GM19099 (cell line): ENCODE results near the gene MAP1B.

Experiments
- POLR2A ChIP-seq: IDR thresholded peaks from 3 replicates; pipeline ENCODE4 v1.6.1; 2011; ENCODE audit warnings: low read depth; ENCODE audit not compliant: insufficient read length; ENCODE audit errors: extremely low read depth

The MAP1B gene

DNA sequence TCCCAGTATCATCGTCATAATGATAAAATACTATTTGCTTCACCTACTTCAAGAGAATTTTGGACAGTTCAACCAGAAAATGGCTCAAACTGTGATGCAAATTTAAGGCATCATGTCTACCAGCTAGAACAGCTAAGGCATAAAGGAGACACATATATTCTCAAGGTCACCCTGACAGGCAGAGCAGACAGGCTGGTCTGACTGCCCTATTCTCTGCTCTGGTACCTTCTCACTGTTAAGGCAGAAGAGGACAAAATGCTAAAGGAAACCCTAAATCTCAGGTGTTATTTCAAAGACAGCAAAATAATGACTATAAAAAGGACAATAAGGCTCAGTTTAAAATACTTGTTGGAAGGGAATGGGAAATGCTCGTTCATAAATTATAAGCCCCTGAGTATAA lies 125.6 kb downstream of the MAP1B start:
- TF ChIP-seq POLR2A, result no peak

DNA sequence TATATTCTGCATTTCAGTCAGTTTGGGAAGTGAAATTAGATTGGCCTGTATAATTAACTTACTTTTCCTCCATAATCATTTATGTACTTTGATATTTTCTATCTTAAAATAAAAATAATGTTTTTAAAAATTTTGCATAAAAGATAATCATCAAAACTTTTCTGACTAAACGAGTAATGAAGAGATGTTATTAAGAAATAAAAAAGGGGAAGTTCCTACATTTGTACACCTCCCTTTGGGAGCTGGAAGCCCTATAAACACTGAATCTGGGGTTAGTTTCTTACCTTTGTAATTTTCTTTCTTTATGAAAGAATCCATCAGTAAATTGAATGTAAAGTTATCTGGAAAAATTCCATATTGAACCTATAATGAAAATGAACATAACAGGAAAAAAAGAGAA lies 126.6 kb downstream of the MAP1B start:
- no peak for TF ChIP-seq POLR2A

DNA sequence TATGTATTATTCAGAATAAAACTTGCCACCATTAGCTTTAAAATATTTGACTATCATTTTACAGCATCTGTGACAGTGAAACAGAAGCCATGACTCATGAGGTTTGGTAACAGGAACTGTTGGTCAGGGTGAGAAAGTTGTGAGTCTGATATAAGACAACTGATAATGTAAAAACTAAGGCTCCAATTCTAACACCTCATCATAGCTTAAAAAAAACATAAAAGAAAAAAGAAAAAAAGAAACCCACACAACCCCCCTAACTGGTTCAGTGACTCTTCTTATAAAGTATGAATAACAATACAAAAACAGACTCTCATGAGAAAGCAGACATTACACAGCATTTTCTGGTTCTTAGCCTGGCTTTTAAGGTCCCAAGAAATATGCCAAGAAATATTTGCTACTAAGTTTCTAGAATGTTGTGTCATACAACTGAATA lies 127.0 kb downstream of the MAP1B start:
- TF ChIP-seq POLR2A, result no peak

DNA sequence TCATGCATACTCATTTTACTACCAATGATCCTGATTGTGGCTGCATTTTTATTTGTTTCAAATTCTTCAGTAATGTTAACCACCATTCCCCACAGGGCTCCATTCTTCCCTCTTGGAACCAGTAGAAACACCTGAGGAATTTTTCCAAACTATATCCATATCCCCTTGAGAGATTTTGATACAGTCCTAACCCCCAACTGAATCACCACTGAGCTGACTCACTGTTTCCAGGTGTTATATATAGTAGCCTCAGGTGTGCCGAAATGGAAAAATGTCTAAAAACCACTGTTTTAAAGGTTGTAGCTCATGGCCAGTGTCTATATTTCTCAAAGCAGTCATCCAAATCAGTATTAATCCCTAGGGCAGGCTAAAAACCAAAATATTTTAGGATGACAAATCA lies 127.6 kb downstream of the MAP1B start:
- TF ChIP-seq POLR2A, result no peak

DNA sequence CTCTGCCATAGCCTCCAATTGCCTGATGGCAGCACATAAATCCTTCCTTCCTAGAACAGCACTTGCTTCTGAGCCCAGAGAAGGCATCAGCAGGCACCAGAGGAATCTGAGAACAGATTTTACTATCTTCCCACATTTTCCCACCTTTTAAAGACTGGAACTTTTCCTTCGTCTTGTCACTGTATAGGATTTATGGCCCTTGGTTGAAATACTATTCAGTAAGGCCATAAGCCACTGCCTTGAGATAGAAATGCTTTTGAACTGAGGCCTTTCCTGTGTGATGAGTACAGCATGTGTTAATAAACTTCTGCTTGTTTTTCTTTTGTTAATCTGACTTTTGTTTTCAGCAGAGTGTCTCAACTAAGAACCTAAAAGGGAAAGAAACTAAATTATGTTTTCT lies 128.4 kb downstream of the MAP1B start:
- TF ChIP-seq POLR2A, result no peak

DNA sequence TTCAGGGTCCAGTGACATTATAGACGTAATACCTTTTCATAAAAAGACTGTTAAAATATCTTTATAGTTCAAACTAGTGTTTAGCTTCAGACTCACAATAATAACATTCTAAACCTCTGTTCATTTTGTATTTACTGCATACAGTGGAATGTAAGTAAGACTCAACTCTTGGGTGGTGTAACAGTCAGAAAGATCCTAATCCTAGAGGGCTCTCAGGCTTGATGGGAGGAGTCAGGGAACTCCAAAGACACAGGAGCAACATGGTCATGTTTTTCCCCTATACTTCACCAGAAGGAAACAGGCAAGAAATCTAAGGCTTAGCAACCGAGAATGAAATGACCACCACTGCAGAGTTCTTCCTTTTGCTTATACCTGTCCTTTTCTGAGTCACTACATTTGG lies 130.1 kb downstream of the MAP1B start:
- TF ChIP-seq POLR2A, result no peak

DNA sequence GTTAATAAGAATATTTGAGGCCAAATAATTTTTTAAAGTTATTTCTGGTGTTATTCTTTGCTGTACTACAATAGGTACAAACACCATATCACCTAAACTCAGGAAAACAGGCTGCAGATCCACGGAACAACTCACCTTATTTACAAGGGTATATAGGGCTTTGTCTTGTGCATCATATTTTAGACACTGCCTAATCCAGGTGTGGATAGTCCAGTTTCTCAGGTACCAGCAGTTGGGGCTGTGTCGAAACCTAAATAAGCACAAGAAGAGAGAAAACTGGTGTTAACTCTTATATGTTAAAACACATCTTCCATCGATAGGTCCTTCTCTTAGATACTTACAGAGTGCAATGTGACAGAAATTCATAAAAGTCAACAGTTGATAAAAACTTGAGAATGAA lies 130.6 kb downstream of the MAP1B start:
- TF ChIP-seq POLR2A, result no peak

DNA sequence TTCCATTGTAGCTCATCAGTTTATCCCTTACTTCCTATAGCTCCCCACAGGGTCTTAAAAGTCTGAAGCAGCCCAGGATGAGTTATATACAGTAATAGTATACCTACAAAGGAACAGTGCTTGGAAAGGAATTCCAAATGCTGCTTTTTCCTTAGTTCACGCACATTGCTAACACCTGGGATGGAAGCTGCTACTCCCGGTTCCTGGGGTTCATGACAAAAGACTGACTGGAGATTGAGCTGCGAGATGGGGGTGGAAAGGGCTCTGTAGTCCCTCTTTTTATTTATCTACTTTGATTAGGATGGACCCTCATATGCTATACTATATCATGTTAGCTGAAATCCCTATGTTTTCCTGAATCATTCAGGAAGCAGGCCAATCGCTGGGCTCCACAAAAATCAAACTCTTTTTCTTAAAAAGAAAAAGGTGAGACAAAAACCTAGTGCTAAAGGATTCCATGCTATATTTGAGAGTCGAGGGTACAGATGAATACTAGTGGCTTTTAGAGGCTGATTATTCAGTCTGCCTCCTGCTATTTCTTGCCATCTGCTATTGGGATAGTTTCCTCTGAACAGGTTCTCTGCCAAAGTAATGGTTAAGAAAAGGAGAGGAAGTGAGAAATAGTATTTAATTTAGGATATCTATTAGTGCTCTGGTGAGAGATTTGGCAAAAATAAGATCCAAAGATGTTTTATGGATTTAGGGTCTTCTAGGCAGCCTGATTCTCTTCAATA lies 131.6 kb downstream of the MAP1B start:
- TF ChIP-seq POLR2A, result no peak

DNA sequence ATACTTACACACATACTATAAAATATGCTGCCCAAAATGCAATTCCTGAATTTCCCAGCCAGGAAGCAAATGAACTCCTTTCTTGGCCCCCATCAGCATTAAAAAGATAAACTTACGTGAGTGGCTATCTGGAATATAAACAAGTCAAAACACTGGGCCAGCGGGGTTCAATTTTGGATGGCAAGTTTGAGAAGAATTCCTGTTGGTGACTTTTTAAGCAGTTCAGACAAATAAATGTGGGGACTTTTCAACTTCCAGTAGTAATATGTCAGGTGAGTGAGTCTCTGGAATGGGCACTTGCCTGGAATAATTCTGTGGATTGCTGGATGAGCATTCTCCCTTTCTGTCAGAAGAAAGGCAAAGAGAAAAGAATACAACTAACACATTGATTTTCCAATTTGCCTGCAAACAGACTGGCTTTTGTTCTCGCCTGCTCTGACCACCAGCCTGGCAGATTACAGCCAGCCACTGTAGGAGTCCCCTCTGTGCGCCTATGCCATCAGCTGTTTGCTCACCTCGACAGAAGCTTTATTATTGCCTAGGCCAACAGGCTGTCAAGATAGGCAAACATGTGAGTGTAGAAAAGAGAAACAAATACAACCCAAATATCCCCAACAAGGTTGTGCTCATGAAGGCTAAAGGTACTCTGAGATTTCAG lies 134.2 kb downstream of the MAP1B start:
- TF ChIP-seq POLR2A, result no peak

DNA sequence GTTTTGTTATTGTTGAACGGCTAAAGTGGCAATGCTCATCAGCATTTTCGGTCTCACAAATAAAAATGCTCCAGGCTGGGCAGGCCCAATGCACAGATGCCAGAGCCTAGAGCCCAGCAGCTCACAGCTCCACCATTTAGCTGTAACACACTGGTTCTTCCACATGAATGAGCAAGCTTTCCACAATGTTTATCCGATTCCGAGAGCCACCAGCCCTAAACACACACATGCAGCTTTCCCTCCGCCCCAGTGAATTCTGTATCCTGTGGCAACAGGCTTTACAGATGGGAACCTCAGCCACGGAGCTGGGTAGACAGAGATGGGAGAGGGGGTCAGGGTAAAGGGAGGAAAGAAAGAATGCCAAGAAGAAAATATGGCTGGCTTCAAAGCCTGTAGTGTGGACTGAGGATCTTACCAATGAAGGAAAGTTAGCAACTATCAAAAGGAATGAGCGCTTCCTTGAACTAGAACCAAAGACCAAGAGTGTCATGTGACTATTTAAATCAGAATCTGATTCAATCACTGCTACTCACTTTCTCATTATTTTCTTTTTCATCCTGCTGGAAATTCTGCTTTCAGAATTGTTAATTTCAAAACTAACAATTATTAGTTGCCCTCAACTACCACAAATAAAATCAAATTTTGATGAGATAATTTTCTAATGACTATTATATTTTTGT lies 135.7 kb downstream of the MAP1B start:
- TF ChIP-seq POLR2A, result no peak

DNA sequence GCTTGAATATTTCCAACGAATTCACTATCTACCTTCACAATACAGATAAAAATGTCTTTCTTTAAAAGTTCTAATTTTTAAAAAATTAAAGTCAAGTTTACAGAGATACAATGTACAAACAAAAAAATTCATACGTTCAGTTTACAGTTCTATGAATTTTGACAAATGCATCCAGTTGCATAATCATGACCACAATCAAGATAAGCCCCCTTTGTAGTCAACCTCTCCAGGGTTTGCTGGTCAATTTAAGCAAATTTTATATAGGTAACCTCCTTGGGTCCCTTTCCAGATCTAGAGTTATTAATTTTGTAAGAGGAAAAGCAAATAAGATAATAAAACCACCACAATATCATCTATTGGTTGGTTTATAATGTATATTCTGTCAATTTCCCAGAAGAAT lies 136.4 kb downstream of the MAP1B start:
- TF ChIP-seq POLR2A, result no peak

DNA sequence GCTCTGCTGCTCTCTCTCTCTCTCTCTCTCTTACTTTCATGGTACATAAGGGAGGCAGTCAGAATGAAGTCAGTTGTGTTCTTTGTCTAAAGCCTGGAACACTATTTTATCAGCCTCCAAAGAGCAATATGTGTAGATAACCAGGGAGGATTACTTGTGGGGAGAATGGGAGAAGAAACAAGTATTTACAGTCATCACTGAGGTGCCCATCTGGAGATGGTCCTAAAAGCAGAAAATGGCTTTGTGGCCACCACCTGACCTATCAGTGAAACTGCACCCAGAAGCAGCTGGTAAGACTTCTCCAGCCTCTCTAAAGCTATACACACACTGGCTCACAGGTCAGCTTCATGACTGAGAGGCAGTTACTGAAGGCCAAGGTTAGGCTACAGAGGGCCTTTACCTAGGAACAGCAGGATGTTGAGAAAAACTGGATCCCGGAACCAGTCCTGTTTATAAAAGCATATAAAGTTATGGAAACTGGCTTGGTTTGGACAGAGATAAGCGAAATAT lies 137.6 kb downstream of the MAP1B start:
- no peak for TF ChIP-seq POLR2A

DNA sequence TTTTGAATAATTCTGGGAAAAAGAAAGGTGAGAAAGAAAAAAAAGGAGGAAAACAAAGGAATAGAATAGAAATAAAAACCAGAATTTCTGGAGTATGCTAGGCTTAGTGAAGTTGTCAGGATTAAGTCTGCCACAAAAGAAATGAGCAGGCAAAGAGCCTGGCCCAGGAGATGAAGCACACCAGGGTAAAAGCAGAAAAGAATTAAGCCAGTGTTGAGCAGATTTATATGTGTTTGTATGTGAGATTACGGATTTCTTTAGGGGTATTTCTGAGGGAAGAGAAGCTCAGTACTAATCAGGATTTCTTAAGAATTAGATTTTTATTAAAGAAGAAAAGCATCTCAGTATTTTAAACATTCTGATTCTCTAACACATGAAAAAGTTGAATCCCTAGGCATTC lies 138.3 kb downstream of the MAP1B start:
- TF ChIP-seq POLR2A, result no peak

DNA sequence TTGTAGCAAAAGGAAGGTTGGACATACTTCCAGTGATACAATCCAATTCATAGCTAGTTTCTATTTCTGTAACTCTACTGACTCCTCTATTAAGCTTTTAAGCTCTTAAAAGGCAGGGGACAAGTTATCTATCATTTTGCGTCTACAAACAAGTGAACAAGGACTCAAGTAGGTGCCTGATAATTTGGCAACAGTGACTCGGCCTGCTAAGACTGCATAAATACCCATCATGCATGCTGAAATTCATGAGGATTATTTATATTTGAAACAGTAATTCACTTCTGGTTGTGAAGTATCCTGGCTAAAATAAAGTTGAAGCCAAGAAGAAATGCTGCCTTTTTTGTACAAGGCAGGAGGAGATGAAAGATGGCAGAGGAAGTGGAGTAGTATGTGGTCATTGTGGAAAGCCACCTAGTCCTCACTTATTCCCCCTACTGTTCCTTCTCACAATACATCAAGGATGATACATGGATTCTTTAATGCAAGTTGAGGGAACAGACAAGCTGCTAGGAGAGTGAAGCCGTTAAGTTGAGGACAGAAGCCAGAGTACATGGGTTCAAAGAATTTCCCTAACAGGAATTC lies 138.8 kb downstream of the MAP1B start:
- TF ChIP-seq POLR2A, result no peak

DNA sequence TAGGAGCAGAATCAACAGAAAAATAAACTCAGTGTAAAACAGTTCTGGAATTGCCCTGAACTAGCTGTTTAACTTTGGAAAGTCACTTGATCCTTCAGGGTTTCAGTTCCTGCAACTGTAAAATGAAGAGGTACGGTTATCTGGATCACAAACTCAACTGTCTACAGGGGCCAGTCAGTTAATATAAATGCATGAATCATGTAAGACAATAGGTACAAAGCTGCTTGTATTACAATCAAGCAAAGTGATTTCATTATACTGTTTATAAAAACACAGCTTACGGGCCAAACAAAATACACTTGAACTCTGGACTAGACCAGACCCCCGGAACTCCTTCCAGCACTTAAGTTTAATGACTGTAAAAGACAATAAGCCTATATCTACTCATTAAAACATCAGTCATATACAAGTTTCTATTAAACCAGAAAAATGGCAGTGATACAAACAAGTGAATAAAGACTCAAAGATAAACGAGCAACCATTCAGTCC lies 139.7 kb downstream of the MAP1B start:
- no peak for TF ChIP-seq POLR2A
